Left lung (tissue), 10 donors: ENCODE data around the gene TRNP1. TPM values are rescaled to one million over a fixed set of nuclear protein-coding genes. Genes with fewer than 3 reads are reported as not detected.
A peak's percentile ranks its signal among the peaks of the same experiment; 100 is the strongest.

Experiments used
- ATAC-seq: fragments of 200-7000 bp; cut with Tn5 transposase; one replicate; pipeline ENCODE4 v1.9.1; 2020; ENCODE audit warnings: moderate library complexity
- DNase-seq, 4 donors: peaks; one replicate each; pipeline ENCODE4 v3.0.0-alpha.2; 2013 to 2020
- H3K27ac ChIP-seq, 2 donors: fragments of 200-600 bp; sonication (generic) in 1 of 2; one replicate each; pipeline versions ENCODE4 v1.5.0 to v1.8.0; 2020 to 2021
- H3K27me3 ChIP-seq, 2 donors: fragments of 200-600 bp; sonication (generic) in 1 of 2; one replicate each; pipeline versions ENCODE4 v1.5.0 to v1.8.0; 2020 to 2021
- H3K36me3 ChIP-seq, 2 donors: fragments of 200-600 bp; sonication (generic) in 1 of 2; one replicate each; pipeline versions ENCODE4 v1.5.0 to v1.8.0; 2020 to 2021
- H3K4me1 ChIP-seq, 2 donors: fragments of 200-600 bp; one replicate each; pipeline ENCODE4 v1.8.0; 2021
- H3K4me3 ChIP-seq, 2 donors: fragments of 200-600 bp; sonication (generic) in 1 of 2; one replicate each; pipeline versions ENCODE4 v1.5.0 to v1.8.0; 2020 to 2021; ENCODE audit warnings: mild to moderate bottlenecking in 1 of 2
- H3K9me3 ChIP-seq, 2 donors: fragments of 200-600 bp; sonication (generic) in 1 of 2; one replicate each; pipeline versions ENCODE4 v1.5.0 to v1.8.0; 2020 to 2021
- intact Hi-C, 2 donors: fragments of 100-400 bp; cut with DNase I; formaldehyde crosslinking; loops; one replicate each; pipeline versions ENCODE4 v1.11.2 to v1.14.2; 2022
- polyA plus RNA-seq, 6 donors: library from polyadenylated mRNA; unstranded; fragments of 120-200 nt; gene quantifications; one replicate each; pipeline ENCODE4 v1.2.1, GENCODE V29; 2013; ENCODE audit not compliant: insufficient read length in 6 of 6
- total RNA-seq, 2 donors: library from RNA; stranded (reverse); fragmentation: NEBNext Ultra II Directional; extraction: Animal tissue kit (Norgen Biotek cat#: 25700); gene quantifications; one replicate each; pipeline ENCODE4 v1.2.1, GENCODE V29; 2021
- TF ChIP-seq, protein P1 (sequence below), 2 donors: fragments of 200-600 bp; sonication (generic) in 1 of 2; IDR thresholded peaks; one replicate each; pipeline versions ENCODE4 v1.5.0 to v1.8.0; 2021; ENCODE audit warnings: antibody characterized with exemption in 2 of 2
- donor health status: DM: no; HTN: yes; CAD: no.
- donor health status: DM: no; HTN: no; CAD: no.

TRNP1 gene
- total and polyA plus RNA-seq, 8 donors: 1.6 to 27.7 (median 3.2) TPM

- Histone ChIP-seq H3K36me3 (no peaks in the 10 kb centered on the region), H3K4me3 (no peak overlapping the region), H3K4me1 (no peaks in the 10 kb centered on the region), H3K27ac (no peak overlapping the region), H3K27me3 (peaks cover 0 to 2% of the 10 kb centered on the region in 2 donors), H3K9me3 (no peaks in the 10 kb centered on the region)
- intact Hi-C loops: no loop called here
- no peak for ATAC-seq
- TF ChIP-seq, protein P1, sequence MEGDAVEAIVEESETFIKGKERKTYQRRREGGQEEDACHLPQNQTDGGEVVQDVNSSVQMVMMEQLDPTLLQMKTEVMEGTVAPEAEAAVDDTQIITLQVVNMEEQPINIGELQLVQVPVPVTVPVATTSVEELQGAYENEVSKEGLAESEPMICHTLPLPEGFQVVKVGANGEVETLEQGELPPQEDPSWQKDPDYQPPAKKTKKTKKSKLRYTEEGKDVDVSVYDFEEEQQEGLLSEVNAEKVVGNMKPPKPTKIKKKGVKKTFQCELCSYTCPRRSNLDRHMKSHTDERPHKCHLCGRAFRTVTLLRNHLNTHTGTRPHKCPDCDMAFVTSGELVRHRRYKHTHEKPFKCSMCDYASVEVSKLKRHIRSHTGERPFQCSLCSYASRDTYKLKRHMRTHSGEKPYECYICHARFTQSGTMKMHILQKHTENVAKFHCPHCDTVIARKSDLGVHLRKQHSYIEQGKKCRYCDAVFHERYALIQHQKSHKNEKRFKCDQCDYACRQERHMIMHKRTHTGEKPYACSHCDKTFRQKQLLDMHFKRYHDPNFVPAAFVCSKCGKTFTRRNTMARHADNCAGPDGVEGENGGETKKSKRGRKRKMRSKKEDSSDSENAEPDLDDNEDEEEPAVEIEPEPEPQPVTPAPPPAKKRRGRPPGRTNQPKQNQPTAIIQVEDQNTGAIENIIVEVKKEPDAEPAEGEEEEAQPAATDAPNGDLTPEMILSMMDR (IDR thresholded peaks at IDR 0.05): no peak
- DNase-seq: no peak
Observed at GRCh38 chr1:26971590-26971989, 21.9 kb upstream of the TRNP1 start.

GRCh38 chr1:26972390-26972789 is 21.1 kb upstream of the TRNP1 start:
- ATAC-seq: no peak
- intact Hi-C loops: no loop called here

GRCh38 chr1:26972821-26973220 is 20.7 kb upstream of the TRNP1 start:
- Histone ChIP-seq H3K4me1 (no peaks in the 10 kb centered on the region), H3K27ac (no peak overlapping the region), H3K4me3 (no peak overlapping the region), H3K9me3 (no peaks in the 10 kb centered on the region), H3K36me3 (no peaks in the 10 kb centered on the region), H3K27me3 (no peaks in the 10 kb centered on the region)
- peak in 1 of 4 donors; percentile 13 for DNase-seq
- intact Hi-C loops: no loop called here
- TF ChIP-seq, protein P1 (IDR thresholded peaks at IDR 0.05): no peak
- no peak for ATAC-seq

More at GRCh38 chr1:26972390-26972789, 21.1 kb upstream of the TRNP1 start:
- H3K9me3 ChIP-seq: no peaks in the 10 kb centered on the region
- no peaks in the 10 kb centered on the region for H3K27me3 ChIP-seq
- no peak for DNase-seq
- H3K4me3 ChIP-seq: no peak overlapping the region
- TF ChIP-seq, protein P1 (IDR thresholded peaks at IDR 0.05): no peak
- H3K36me3 ChIP-seq: no peaks in the 10 kb centered on the region
- no peaks in the 10 kb centered on the region for H3K4me1 ChIP-seq
- no peak overlapping the region for H3K27ac ChIP-seq

GRCh38 chr1:26976621-26977510 is 16.6 kb upstream of the TRNP1 start:
- Histone ChIP-seq H3K27me3 (no peaks in the 10 kb centered on the region), H3K4me1 (no peaks in the 10 kb centered on the region), H3K27ac (no peak overlapping the region), H3K9me3 (no peaks in the 10 kb centered on the region), H3K4me3 (no peak overlapping the region), H3K36me3 (no peaks in the 10 kb centered on the region)
- TF ChIP-seq, protein P1 (IDR thresholded peaks at IDR 0.05): no peak
- DNase-seq: no peak
- intact Hi-C loops: no loop called here
- no peak for ATAC-seq

GRCh38 chr1:26978901-26979300 is 14.6 kb upstream of the TRNP1 start:
- Histone ChIP-seq H3K9me3 (no peaks in the 10 kb centered on the region), H3K4me1 (no peaks in the 10 kb centered on the region), H3K4me3 (no peak overlapping the region), H3K27ac (no peak overlapping the region), H3K36me3 (no peaks in the 10 kb centered on the region), H3K27me3 (peaks cover 0 to 3% of the 10 kb centered on the region in 2 donors)
- intact Hi-C loops: no loop called here
- ATAC-seq (peak; percentile 47), DNase-seq (no peak)
- TF ChIP-seq, protein P1 (IDR thresholded peaks at IDR 0.05): no peak
